ENCODE results near the gene KNG1.

Gene KNG1

GRCh38 chr3:186785495-186786018, 68.4 kb downstream of the KNG1 start:
- Histone ChIP-seq H3K36me3 (peaks cover 74% of the 10 kb centered on the region), H3K4me1 (peaks cover 14% of the 10 kb centered on the region)
- DNase-seq = no peak

GRCh38 chr3:186786922-186787321, 69.8 kb downstream of the KNG1 start:
- no peak for TF ChIP-seq CTCF (IDR thresholded peaks at IDR 0.05; ENCODE audit: low read depth, low read length)
- DNase-seq = no peak
- Histone ChIP-seq H3K27me3 (no peaks in the 10 kb centered on the region; the same call in 1 of the 2 replicates), H3K36me3 (peaks cover 86% of the 10 kb centered on the region), H3K9me3 (no peaks in the 10 kb centered on the region), H3K4me3 (ENCODE audit: low read depth, low read length) (peak overlapping the region; percentile 100), H3K4me1 (peaks cover 14% of the 10 kb centered on the region)

More at GRCh38 chr3:186785495-186786018, 68.4 kb downstream of the KNG1 start:
- H3K9me3 ChIP-seq = no peaks in the 10 kb centered on the region
- no peaks in the 10 kb centered on the region; the same call in 1 of the 2 replicates for H3K27me3 ChIP-seq
- peak overlapping the region; percentile 100 for H3K4me3 ChIP-seq (ENCODE audit: low read depth, low read length)
- no peak for TF ChIP-seq CTCF (IDR thresholded peaks at IDR 0.05; ENCODE audit: low read depth, low read length)

DNA sequence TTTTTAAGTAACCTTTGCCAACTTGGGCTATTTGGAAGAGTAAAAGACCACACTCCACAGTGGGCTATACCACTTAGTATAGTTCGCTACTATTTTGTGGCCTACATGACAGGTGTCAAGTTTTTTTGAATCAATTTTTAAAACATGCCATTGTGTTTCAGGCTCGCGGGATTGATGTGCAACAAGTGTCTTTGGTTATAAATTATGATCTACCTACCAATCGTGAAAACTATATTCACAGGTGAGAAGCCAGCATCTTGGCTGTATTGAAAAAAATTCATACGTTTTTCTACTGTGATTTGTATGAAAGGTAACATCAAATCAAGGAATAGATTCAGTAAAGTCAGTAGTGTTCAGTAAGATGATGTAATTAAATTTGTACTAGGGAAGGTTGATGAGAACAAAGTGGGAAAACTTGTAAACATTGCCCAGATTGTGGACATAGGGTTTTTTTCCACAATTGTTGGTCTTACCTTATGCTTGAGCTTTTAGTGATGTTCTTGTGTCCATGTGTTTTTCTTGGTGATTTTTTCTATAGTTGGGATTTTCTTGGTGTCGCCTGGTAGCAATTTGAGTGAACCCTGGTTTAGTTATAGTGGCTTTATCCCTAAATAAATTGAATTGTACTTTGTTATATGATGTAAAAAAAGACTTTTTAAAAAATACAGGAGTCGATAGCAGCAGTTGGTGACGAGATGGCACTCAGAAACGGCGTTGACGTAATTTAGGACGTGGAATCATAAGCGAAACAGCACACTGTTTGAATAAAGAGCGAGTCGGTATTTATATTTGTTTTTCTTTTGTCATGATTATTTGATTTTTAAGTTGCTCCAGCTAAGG, 70.7 kb downstream of the KNG1 start:
- Histone ChIP-seq H3K4me1 (peaks cover 14% of the 10 kb centered on the region), H3K27me3 (no peaks in the 10 kb centered on the region; the same call in 1 of the 2 replicates), H3K36me3 (peaks cover 93% of the 10 kb centered on the region), H3K9me3 (no peaks in the 10 kb centered on the region), H3K4me3 (ENCODE audit: low read depth, low read length) (peak overlapping the region; percentile 100)
- TF ChIP-seq CTCF (IDR thresholded peaks at IDR 0.05; ENCODE audit: low read depth, low read length) = no peak
- DNase-seq = no peak

DNA sequence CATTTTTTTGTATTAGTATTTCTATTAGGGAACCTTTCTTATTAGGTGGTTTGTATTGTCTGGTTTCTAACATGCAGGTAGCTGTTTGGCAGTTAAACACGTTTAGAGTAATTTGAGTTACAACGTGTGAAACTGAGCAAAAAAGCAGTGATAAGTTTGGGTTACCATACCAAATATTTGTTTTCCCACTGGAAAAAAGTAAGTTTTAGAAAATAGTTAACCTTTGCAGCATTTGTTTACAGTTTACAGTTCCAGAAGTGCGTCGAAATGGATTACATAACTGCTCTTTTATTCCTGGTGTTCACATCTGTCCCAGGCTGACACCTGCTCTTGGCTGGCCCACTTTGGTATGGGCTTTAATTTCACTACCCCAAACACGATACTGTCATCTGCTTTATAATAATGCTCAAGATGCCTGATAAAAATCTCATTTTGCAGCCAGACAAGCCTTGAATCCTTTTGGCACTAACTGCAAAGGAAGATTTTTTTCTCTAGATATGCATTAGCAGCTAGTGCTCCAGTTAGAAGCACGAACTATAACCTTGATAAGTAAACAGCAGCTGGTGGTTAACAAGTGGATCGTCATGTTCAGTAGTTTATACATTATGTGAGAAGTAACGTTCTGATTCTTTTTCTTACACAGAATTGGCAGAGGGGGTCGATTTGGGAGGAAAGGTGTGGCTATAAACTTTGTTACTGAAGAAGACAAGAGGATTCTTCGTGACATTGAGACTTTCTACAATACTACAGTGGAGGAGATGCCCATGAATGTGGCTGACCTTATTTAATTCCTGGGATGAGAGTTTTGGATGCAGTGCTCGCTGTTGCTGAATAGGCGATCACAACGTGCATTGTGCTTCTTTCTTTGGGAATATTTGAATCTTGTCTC, 71.6 kb downstream of the KNG1 start:
- no peaks in the 10 kb centered on the region for H3K9me3 ChIP-seq
- peaks cover 97% of the 10 kb centered on the region for H3K36me3 ChIP-seq
- no peak overlapping the region; the same call in 1 of the 2 replicates for H3K4me3 ChIP-seq (ENCODE audit: low read depth, low read length)
- H3K27me3 ChIP-seq = no peaks in the 10 kb centered on the region; the same call in 1 of the 2 replicates
- H3K4me1 ChIP-seq = peaks cover 14% of the 10 kb centered on the region
- DNase-seq = no peak
- no peak for TF ChIP-seq CTCF (IDR thresholded peaks at IDR 0.05; ENCODE audit: low read depth, low read length)

GRCh38 chr3:186789554-186790260, 72.5 kb downstream of the KNG1 start:
- H3K36me3 ChIP-seq = peaks cover 97% of the 10 kb centered on the region
- peaks cover 14% of the 10 kb centered on the region for H3K4me1 ChIP-seq
- no peak overlapping the region for H3K4me3 ChIP-seq (ENCODE audit: low read depth, low read length)
- no peaks in the 10 kb centered on the region; the same call in 1 of the 2 replicates for H3K27me3 ChIP-seq
- no peak for DNase-seq
- no peak for TF ChIP-seq CTCF (IDR thresholded peaks at IDR 0.05; ENCODE audit: low read depth, low read length)
- no peaks in the 10 kb centered on the region for H3K9me3 ChIP-seq
